Breast epithelium (tissue), 3 donors: Measurements from ENCODE around the gene DBI.

Source experiments
- CTCF ChIP-seq, 3 donors: fragments of 450-650 bp; IDR thresholded peaks; one replicate each; pipeline ENCODE4 v1.5.1; 2016 to 2017; ENCODE audit warnings: antibody characterized with exemption in 3 of 3, mild to moderate bottlenecking in 3 of 3, moderate library complexity in 3 of 3
- POLR2A ChIP-seq: fragments of 450-650 bp; IDR thresholded peaks from one replicate; pipeline ENCODE4 v1.6.1; 2016; ENCODE audit warnings: antibody characterized with exemption, mild to moderate bottlenecking, moderate library complexity
- POLR2AphosphoS5 ChIP-seq, 3 donors: sonication (generic); formaldehyde crosslinking; IDR thresholded peaks; one replicate each; pipeline ENCODE4 v1.6.1; 2017; ENCODE audit warnings: antibody characterized with exemption in 3 of 3

GRCh38 chr2:119409506-119409905, 42.7 kb downstream of the DBI start:
- TF ChIP-seq CTCF (IDR thresholded peaks at IDR 0.05) (no peak), POLR2A (no peak), POLR2AphosphoS5 (IDR thresholded peaks at IDR 0.05) (no peak)
